ENCODE measurements around the gene PLEKHG4.

Gene PLEKHG4

DNA sequence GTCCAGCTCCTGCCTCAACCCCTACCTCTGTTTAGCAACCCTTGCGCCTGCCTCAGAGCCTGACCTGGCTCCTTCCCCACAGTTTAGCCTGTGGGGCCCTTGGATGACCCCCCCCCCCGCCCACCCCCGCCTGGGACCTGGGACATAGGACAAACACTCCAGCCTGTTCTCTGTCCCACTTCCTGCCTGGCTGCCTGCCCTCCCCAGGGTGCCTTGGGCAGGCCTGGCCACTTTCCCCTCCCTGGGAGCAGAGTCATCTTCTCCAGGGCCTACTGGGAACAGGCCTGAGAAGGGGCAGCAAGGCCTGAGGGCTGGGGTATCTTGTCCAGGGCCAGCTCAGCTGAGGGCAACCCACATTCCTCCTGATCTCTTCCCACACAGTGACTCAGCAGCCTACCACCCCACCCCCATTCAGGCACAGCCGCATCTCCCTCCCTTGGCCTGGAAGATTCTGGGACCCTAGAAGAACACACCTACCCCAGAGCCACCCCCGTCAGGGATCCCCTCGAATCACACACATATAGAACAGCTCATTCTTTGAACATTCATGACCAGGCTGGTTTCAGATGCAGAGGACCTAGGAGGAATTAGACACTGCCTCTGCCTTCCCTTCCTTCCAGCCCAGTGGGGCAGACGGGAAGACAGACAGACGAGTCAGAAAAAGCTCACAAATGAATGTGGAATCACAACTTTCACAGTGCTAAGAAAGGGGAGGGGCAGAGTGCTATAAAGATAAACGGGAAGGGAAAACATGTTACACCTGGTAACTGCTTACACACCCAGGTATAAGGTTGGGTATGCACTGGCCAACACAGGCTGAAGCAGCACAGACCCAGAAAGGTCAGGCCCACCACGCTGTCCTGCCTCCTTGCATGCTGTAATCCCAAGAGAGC is 38.1 kb upstream of the PLEKHG4 start:
- peak overlapping the region; percentile 72 for H3K27ac ChIP-seq
- TF ChIP-seq ZFX (IDR thresholded peaks at IDR 0.05; ENCODE audit: borderline replicate concordance), result no peak
- TF ChIP-seq, protein P1, sequence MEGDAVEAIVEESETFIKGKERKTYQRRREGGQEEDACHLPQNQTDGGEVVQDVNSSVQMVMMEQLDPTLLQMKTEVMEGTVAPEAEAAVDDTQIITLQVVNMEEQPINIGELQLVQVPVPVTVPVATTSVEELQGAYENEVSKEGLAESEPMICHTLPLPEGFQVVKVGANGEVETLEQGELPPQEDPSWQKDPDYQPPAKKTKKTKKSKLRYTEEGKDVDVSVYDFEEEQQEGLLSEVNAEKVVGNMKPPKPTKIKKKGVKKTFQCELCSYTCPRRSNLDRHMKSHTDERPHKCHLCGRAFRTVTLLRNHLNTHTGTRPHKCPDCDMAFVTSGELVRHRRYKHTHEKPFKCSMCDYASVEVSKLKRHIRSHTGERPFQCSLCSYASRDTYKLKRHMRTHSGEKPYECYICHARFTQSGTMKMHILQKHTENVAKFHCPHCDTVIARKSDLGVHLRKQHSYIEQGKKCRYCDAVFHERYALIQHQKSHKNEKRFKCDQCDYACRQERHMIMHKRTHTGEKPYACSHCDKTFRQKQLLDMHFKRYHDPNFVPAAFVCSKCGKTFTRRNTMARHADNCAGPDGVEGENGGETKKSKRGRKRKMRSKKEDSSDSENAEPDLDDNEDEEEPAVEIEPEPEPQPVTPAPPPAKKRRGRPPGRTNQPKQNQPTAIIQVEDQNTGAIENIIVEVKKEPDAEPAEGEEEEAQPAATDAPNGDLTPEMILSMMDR (IDR thresholded peaks at IDR 0.05), result no peak

DNA sequence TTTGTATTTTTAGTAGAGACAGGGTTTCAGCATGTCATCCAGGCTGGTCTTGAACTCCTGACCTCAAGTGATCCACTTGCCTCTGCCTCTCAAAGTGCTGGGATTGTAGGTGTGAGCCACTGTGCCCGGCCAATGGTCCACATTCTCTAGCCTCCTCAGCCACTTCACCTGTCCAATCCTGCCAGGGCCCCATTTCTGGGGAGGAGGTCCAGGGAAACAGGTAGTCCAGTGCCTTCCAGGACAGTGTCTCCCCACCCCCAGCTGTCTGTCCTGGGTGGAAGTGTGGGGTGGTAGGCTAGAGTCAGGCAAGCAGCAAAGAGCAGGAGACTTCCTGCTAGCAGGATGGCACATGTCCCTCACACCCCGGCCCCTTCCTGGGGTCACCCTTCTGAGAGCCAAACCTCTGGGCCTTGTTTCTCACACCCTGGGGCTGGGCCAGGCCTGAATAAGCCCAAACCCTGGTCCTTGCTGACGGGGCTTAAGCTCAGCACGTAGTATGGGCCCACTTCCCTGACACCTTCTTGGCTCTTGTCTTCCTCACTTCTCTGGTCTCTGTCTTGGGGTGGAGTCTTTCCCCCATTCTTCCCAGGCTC is 37.1 kb upstream of the PLEKHG4 start:
- H3K27ac ChIP-seq, result peak overlapping the region; percentile 72
- TF ChIP-seq, protein P1 (IDR thresholded peaks at IDR 0.05), result no peak
- no peak for TF ChIP-seq ZFX (IDR thresholded peaks at IDR 0.05; ENCODE audit: borderline replicate concordance)

DNA sequence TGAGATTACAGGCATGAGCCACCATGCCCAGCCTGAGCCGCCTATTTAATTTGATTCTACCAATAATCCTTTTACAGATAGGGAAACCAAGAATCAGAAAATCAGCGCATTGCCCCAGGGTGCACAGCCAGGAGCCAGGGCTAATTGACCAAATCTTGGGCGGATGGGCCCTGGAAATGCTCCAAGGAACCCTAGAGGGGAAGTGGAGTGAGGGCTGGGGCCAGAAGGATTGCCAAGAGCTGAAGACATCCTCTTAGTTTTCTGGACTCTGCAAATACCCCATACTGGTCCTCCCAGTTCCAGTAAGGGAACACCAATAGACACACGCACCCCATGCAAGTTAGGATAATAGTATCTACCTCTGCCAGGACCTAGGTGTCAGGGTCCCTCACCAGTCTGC is 35.9 kb upstream of the PLEKHG4 start:
- no peak overlapping the region for H3K27ac ChIP-seq
- TF ChIP-seq, protein P1 (IDR thresholded peaks at IDR 0.05), result no peak
- no peak for TF ChIP-seq ZFX (IDR thresholded peaks at IDR 0.05; ENCODE audit: borderline replicate concordance)

DNA sequence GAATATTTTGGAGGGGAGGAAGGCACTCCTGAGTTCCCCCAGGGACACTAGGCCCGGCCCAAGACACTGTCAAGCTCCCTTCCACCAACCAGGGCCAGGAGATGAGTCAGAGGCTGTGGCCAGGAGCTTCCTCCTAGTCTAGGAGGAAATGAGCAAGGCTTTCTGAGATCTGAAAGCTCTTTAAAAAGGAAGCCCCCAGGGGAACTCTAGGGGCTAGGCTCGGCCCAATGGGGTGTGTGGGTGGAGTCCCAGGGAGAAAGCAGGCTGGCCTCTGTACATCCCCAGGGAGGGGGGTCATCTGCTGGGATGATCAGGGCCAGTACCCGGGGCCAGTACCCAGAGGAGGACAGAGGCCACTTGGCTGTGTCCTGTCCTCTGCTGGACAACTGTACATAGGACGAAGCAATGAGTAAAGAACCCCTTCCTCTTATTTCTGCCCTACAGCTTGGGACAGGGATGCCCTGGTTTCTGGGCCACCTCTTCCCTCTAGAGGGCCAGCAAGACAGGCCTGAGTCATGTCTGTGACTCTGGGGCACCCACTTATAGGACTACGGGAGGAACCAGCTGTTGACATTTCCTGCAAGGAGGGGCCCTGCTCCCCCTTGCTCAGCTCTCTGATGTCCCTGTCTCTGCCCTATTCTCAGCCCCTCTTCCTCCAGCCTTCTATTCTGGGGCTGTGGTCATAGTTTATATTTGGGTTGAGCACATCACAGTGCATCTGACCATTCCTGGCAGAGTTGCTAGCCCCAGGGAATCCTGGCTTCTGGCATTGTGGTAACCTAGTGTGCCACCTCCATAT is 34.7 kb upstream of the PLEKHG4 start:
- TF ChIP-seq, protein P1 (IDR thresholded peaks at IDR 0.05), result no peak
- TF ChIP-seq ZFX (IDR thresholded peaks at IDR 0.05; ENCODE audit: borderline replicate concordance), result no peak
- 0 out of 2 replicates have a peak overlapping the region, but pooled peaks have one; percentile 17 for H3K27ac ChIP-seq

DNA sequence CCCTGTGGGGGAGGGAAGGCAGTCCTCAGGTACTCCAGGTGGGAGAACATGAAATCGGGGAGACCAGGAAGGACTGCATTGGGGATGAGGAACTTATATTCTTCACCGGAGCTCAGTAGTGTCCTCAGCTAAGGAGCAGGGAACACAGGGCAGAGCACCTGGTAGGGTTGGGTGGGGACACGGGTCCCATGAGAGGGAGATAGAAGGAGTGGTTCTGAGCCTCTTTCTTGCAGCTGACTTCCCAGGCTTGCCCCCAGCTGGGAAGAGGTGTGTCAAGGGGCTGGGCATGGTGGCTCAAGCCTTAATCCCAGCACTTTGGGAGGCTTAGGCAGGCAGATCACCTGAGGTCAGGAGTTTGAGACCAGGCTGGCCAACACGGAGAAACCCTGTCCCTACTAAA is 34.1 kb upstream of the PLEKHG4 start:
- 0 out of 2 replicates have a peak overlapping the region, but pooled peaks have one; percentile 17 for H3K27ac ChIP-seq
- TF ChIP-seq, protein P1 (IDR thresholded peaks at IDR 0.05), result no peak
- TF ChIP-seq ZFX (IDR thresholded peaks at IDR 0.05; ENCODE audit: borderline replicate concordance), result no peak

DNA sequence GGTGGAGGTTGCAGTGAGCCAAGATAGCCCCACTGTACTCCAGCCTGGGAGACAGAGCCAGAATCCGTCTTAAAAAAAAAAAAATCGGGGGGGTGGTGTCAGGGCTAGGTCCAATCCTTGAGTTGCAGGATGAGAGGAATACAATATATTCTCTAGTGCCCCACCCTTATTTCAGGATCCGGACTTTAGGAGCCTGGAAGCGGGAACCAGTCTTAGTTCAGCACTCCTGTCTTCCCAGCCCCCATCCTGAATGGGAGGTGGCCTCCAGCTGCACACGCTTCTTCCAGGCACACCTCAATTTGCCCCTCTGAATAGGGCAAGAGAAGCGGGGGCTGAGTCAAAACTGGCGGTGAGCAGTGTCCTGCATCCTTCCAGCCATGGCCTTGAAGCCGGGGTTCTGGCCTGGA is 33.7 kb upstream of the PLEKHG4 start:
- peak overlapping the region; percentile 87 for H3K27ac ChIP-seq
- no peak for TF ChIP-seq ZFX (IDR thresholded peaks at IDR 0.05; ENCODE audit: borderline replicate concordance)
- TF ChIP-seq, protein P1 (IDR thresholded peaks at IDR 0.05), result no peak

Data from 22Rv1 (cell line).